Measurements from ENCODE around the gene SERTAD3. TPM values are rescaled to one million over a fixed set of nuclear protein-coding genes. Genes with fewer than 3 reads are reported as not detected.
A peak's percentile ranks its signal among the peaks of the same experiment; 100 is the strongest.

Gene SERTAD3
- total RNA-seq, 1 experiment from 2014 or later, result 52.2 TPM

DNA sequence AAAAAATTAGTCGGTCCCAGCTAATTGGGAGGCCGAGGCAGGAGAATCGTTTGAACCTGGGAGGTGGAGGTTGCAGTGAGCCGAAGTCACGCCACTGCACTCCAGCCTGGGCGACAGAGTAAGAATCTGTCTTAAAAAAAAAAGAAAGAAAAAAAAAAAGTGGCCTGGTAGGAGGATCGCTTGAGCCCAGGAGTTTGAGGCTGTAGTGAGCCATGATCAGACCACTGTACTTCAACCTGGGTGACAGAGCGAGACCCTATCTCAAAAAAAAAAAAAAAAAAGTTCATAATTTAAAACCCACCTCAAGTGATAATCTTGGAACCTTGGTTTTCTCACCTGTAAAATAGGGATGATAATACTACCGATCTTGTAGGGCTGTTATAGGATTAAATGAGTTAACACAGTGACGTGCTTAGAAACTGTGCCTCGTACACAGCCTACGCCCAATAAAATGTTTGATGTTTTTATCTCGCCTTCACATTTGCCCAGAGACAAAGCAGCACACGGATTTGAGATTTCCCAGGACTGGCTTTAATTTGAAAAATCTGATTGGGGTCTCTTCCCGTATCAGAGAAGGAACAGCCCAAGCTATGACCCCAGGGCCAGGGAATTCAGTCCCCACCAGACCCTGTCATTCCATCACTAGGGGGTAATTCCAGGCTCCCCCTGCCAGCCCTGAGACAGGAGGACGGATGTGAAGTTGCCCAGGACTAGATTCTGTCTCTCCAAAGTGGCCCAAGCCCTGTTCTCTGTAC, 22.0 kb downstream of the SERTAD3 start:
- POLR2A ChIA-PET, result interaction anchor here (1.2 to 1.9 kb wide), 4 partner anchors 21 to 117 kb away, joined by 11 to 45 read pairs (median 14); partner anchors contain the start of gene BLVRB
- Mint-ChIP-seq H3K27me3 (ENCODE audit: insufficient read depth, unreplicated experiment) (no peaks in the 10 kb centered on the region), H3K27ac (ENCODE audit: unreplicated experiment) (peak overlapping the region; percentile 92), H3K4me1 (ENCODE audit: low read depth, unreplicated experiment) (peaks cover 10% of the 10 kb centered on the region), H3K4me3 (ENCODE audit: unreplicated experiment) (no peak overlapping the region), H3K36me3 (ENCODE audit: insufficient read depth, unreplicated experiment) (peaks cover 25% of the 10 kb centered on the region), H3K9me3 (ENCODE audit: unreplicated experiment) (no peaks in the 10 kb centered on the region)
- Histone ChIP-seq H3K4me3 (ENCODE audit: low read depth, low read length) (no peak overlapping the region), H3K4me1 (0 out of 2 replicates have a peak, but pooled peaks cover under 1% of the 10 kb centered on the region), H3K9me3 (no peaks in the 10 kb centered on the region), H3K36me3 (ENCODE audit: control insufficient read depth, insufficient read depth, low read length) (no peaks in the 10 kb centered on the region; the same call in 1 of the 2 replicates), H3K27me3 (replicated peaks; ENCODE audit: control insufficient read depth, insufficient read depth, low read length) (no peaks in the 10 kb centered on the region)
- DNase-seq, result no peak
- BruUV-seq (replicated peaks), result no TSS peak
- TF ChIP-seq, protein P1, sequence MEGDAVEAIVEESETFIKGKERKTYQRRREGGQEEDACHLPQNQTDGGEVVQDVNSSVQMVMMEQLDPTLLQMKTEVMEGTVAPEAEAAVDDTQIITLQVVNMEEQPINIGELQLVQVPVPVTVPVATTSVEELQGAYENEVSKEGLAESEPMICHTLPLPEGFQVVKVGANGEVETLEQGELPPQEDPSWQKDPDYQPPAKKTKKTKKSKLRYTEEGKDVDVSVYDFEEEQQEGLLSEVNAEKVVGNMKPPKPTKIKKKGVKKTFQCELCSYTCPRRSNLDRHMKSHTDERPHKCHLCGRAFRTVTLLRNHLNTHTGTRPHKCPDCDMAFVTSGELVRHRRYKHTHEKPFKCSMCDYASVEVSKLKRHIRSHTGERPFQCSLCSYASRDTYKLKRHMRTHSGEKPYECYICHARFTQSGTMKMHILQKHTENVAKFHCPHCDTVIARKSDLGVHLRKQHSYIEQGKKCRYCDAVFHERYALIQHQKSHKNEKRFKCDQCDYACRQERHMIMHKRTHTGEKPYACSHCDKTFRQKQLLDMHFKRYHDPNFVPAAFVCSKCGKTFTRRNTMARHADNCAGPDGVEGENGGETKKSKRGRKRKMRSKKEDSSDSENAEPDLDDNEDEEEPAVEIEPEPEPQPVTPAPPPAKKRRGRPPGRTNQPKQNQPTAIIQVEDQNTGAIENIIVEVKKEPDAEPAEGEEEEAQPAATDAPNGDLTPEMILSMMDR (IDR thresholded peaks at IDR 0.05; ENCODE audit: insufficient read depth in 1 of 2, low read depth in 1 of 2, low read length in 1 of 2, severe bottlenecking in 1 of 2, unreplicated experiment in 1 of 2), result no peak
- intact Hi-C loops (cut with micrococcal nuclease; ENCODE audit: unreplicated experiment), result loop anchor here (1.0 to 2.0 kb wide), 3 partner anchors 17 to 73 kb away; partner anchors contain the start of genes C19orf47 and PLD3
- CTCF ChIA-PET, result interaction anchor here (1.8 to 2.6 kb wide), 3 partner anchors 11 to 182 kb away, joined by 8 to 24 read pairs (median 16); partner anchors contain the start of gene BLVRB

DNA sequence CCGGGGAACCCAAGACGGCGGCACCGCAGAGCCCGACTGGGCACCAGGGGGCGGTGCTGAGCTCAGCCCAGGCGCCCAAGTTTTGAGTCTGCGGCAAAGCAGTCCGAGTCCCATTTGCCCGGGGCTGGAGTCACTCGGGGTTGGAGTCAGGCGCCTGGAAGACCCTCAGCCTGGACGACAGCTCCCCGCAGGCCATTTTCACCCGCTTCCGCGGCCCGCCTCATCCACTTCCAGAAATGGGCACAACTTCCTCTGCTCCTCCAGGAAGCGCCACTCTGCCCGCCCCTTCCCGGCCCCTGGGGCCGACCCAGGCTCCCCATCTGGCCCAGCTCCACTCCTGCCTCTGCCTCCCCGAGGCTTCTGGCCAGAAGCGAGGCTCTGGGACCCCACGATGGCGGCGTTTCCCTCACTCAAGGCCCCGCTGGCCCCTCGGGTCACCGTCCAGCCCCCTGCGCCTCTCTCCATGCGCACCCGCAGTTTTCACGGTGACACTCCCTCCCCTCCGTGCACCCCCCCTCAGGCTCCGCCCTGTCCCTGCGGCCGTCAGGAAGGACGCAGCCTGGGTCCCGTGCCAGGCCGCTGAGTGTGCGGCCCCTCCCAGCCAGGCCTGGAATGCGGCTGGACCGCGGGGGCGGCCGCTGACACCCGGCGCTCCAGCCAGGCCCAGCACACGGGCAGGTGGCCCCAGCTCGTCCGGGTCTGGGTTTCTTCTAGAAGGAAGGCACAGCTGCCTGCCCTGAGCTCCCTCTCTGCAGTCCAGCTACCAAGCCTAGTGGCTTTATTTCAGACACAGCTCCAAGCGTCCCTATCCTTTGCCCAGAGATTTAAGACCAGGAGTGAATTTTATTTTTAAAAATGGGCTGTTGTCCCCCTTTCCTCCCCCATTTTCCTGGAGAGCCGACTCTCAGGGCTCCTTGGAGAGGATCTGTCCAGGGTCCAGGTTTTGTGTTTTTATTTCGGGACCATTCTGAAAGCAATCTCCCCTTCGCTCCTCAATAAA, 23.1 kb downstream of the SERTAD3 start:
- peaks cover 23% of the 10 kb centered on the region for H3K36me3 Mint-ChIP-seq (ENCODE audit: insufficient read depth, unreplicated experiment)
- peak overlapping the region; percentile 81 for H3K4me3 Mint-ChIP-seq (ENCODE audit: unreplicated experiment)
- CTCF ChIA-PET, result interaction anchor here (0.6 to 2.6 kb wide), 27 partner anchors 11 to 1118 kb away, joined by 3 to 24 read pairs (median 4); partner anchors contain the start of genes BLVRB, C19orf47, PLD3 and SERTAD3
- H3K36me3 ChIP-seq (ENCODE audit: control insufficient read depth, insufficient read depth, low read length), result no peaks in the 10 kb centered on the region; the same call in 1 of the 2 replicates
- intact Hi-C loops (cut with micrococcal nuclease; ENCODE audit: unreplicated experiment), result loop anchor here (1.0 to 2.0 kb wide), 3 partner anchors 16 to 72 kb away; partner anchors contain the start of genes C19orf47 and PLD3
- peaks cover 15% of the 10 kb centered on the region for H3K4me1 Mint-ChIP-seq (ENCODE audit: low read depth, unreplicated experiment)
- no peaks in the 10 kb centered on the region for H3K27me3 Mint-ChIP-seq (ENCODE audit: insufficient read depth, unreplicated experiment)
- H3K27me3 ChIP-seq (replicated peaks; ENCODE audit: control insufficient read depth, insufficient read depth, low read length), result no peaks in the 10 kb centered on the region
- no peaks in the 10 kb centered on the region for H3K9me3 Mint-ChIP-seq (ENCODE audit: unreplicated experiment)
- H3K27ac Mint-ChIP-seq (ENCODE audit: unreplicated experiment), result peak overlapping the region; percentile 92
- BruUV-seq (replicated peaks), result no TSS peak
- H3K4me3 ChIP-seq (ENCODE audit: low read depth, low read length), result peak overlapping the region; percentile 57
- peak; percentile 95 to 96 for DNase-seq
- 0 out of 2 replicates have a peak, but pooled peaks cover 4% of the 10 kb centered on the region for H3K4me1 ChIP-seq
- no peaks in the 10 kb centered on the region for H3K9me3 ChIP-seq
- POLR2A ChIA-PET, result interaction anchor here (0.6 to 1.9 kb wide), 21 partner anchors 8 to 1572 kb away, joined by 3 to 45 read pairs (median 8); partner anchors contain the start of genes BLVRB, C19orf47, PLD3 and PRX
- TF ChIP-seq, protein P1 (IDR thresholded peaks at IDR 0.05; ENCODE audit: insufficient read depth in 1 of 2, low read depth in 1 of 2, low read length in 1 of 2, severe bottlenecking in 1 of 2, unreplicated experiment in 1 of 2), result peak; percentile 97 to 99
